GM18909 (cell line): Measurements from ENCODE around the gene FUT3.
"Not testable (repeated sequence)": the region's sequence is repeated elsewhere in the genome, so short reads cannot be mapped to it uniquely, and the experiment has no call there.

Experiments used
- ATAC-seq: cut with Tn5 transposase; IDR thresholded peaks from one replicate; pipeline ENCODE4 v1.9.1; 2021; ENCODE audit warnings: mild to moderate bottlenecking; ENCODE audit not compliant: unreplicated experiment, poor library complexity

The FUT3 gene

GRCh38 chr19:5851302-5851701, at the start of gene FUT3:
TSS of gene FUT3 (minus strand) at chr19:5851449.
- ATAC-seq: no peak

DNA sequence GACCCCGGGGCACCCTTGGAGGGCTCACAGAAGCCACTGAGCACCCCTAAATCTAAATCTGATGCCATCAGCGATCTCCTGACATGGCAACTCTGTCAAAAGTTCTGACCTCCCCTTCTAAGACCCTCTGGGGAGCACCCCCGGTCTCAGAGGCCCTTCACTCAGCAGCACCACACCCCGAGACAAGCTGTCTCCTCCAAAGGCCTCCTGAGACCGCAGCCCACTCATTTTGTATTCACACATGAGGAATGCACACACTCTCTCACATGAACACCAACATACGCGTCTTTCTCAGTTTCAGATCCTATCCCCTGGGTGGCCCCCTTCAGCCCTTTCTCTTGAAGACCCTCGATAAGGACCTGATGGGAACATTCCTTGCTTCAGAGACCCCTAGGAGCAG, 49.7 kb upstream of the FUT3 start:
- ATAC-seq: no peak

DNA sequence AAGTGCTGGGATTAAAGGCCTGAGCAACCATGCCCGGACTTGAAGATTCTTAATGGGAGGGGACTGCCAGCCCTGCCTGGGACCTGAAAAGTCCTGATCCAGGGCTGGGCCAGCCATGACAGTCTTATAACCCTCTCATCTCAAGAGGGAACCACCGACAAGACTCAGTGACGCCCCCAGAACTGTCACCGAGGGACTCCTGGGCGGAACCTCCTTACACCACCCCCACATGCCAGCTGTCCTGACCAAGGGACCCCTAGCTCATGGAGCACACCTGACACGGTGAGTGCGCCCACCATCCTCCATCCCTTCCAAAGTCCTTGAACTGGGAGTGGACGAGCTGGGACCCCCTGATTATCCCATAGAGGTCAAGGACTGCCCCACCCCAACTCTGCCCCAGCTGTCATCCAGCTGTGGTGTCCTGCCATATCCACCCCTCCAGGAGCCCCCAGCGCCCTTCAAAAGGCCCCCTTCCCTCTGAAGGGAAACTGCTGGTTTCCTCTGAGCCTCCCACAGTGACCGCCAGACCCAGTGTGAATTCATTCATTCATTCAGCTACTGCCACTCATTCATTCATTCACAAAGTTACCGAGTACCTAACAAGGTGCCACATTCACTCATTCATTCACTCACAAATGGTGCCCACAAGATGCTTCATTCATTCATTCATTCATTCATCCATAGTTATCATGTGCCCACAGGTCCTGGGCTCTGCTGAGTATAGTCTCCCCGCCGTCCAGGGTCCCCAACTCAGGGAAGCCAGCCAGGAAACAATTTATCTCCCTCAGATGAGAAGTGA, 48.7 kb upstream of the FUT3 start:
- ATAC-seq: no peak

DNA sequence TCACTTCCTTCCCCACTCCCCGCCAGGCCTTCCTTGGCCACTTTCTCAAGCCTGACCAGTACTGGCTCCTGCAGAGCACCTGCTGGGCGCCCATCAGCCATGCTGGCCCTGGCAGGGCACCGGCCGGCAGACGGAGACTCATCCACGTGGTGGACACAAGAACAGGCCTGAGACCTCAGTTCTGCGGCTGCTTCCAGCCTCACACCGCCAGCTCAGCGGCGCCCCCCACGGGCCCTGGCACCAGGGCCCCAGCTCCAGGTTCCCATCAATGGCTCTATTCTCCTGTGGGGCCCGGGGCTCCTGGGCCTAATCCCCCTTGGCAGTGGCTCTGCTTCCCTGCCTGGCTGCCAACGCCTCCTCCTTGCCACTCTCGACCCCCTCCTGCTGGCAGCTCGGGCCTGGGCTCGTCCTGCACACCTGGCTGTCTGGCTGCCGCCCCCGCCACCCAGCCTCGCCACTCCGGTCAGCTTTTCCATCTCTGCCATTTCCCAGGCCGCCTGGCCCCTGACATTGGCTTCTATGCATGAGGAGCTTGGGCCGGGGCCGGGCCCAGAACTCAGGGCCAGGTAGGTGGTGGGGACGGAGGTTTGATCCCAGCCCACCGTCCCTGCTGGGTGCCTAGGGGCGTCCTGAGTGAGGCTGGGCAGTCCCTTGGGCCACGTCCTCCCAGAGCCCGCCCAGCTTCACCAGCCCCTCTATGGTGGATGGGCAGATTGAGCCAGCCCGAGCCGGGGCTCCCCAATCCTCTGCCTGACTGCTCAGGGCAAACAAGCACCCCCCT, 46.1 kb upstream of the FUT3 start:
- no peak for ATAC-seq

GRCh38 chr19:5896365-5897076, 45.3 kb upstream of the FUT3 start:
- no peak for ATAC-seq

- ATAC-seq: no peak
These were observed 44.6 kb upstream of the FUT3 start for GRCh38 chr19:5895890-5896289.

DNA sequence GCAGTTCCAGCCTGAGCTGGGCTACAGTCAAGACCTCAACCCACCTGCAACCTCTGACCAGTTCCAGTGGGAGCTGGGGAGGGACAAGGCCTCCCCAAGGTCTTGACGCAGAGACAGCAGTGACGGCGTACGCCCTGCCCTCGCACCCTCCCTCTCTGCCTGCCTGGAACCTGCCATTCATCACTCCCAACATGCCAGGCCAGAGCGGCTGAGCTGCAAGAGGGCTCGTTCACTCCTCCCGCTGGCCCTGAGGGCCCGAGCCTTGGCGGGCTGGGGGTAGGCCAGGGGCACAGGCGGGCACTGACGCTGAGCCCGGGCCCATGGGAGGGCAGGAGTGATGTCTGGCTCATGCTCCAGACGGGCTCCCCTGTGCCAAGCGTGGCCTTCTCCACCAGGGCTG, 44.2 kb upstream of the FUT3 start:
- ATAC-seq: no peak

DNA sequence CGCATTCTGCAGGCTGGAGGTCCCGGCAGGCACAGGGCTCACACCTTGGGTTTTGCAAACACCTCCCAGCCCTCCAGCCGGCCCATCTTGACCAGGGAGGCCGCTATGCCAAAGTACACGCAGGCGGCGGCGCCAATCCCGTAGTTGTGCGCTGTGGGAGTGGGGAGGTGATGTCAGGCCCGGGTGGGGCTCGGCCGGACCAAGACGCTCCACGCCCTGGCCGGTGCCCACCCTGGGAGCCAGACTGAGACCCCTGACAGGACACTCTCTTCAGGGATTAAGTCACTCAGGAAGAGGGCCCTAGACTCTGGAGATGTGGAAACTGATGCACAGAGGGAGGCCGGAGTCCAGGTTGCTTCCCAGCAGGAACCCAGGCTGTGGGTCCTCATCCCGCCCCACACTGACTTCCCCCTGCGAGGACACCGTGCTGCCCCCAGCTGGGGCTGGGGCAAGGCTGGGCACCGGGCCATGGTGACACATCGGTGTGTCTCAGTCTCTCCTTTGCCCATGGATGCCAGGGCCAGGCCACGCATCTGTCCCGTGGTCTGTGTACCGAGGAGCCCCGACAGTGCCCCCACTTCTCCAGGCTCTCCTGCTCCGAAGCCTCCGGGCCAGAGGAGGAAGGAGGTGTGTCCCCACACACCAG, 43.6 kb upstream of the FUT3 start:
- ATAC-seq: no peak

- no peak for ATAC-seq
These were observed 42.9 kb upstream of the FUT3 start for GRCh38 chr19:5893907-5894703.

GRCh38 chr19:5893296-5893903, 42.2 kb upstream of the FUT3 start:
- no peak for ATAC-seq

DNA sequence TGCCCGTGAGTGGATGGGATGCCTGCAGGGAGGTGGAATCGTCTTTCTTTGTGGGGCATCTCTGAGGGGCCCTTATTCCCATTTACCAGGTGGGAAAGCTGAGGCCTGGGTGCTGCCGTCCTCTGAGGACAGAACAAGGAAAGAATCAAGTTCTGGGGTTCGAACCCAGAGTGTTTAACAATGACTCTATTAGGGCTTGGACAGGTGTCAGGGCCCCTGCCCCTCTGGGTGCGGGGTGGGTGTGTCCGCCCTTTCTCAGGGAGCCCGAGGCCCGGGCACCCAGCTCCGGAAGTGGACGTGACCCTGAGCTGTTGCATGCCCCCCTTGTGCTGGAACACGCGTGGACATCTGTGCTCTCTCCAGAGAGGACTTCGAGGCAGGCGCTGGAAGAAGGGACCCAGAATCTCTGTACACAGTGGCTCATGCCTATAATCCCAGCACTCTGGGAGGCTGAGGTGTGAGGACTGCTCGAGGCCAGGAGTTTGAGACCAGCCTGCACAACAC, 41.6 kb upstream of the FUT3 start:
- ATAC-seq: no peak

DNA sequence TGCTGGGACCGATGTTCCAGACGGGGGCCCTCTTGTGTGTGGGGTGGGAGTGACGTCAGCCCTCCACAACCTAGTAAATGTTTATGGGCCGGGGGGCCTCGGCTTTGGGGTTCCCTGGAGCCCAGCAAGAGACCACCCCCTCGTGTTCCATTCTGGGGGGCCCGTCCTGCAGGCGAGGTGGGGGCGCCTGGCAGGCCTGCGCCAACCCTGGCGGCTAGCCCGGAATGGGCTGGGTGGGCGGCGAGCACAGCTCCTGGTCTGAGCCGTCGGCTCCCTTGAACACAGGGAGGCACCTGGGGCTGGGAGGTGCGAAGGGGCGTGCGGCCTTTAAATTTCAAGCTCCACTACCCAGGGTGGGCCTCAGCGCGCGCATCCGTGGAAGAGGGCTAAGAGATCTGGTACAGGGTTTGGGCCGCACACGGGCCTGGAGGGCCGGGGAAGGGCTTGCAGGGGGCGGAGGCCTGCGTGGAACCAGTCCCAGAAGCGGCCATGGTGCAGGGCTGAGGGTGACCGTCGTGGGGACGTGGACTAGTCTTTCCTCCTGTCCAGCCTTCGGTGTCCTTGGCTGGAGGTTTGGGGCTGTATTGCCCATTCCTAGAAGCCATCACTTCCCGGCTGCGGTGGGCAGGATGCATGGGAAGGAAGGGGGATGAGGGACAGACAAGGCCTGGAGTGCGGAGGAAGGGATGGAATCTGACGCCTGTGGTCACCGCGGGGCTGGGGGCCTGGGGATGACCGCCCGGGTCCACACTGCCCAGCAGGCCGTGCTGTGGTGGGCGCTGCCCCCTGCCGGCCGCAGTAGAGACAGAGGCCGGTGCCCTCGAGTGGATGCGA, 40.9 kb upstream of the FUT3 start:
- ATAC-seq: no peak

DNA sequence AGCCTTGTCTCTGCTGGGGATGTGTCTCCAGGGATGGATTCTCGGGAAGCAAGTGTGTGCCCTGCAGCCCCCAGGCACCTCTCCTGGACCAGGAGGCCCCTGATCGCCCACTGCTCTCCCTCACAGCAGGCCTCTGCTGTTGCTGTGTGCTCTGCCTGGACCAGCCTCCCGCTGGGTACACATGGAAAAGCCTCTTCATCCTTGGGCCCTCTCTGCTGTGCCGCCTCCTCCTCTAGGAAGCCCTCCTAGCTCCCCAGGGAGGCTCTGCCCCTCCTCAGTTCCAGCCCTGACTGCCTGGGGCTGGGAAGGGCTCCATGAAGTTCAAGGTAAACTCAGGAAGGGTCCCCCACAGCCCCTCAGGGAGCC, 40.3 kb upstream of the FUT3 start:
- ATAC-seq: no peak

DNA sequence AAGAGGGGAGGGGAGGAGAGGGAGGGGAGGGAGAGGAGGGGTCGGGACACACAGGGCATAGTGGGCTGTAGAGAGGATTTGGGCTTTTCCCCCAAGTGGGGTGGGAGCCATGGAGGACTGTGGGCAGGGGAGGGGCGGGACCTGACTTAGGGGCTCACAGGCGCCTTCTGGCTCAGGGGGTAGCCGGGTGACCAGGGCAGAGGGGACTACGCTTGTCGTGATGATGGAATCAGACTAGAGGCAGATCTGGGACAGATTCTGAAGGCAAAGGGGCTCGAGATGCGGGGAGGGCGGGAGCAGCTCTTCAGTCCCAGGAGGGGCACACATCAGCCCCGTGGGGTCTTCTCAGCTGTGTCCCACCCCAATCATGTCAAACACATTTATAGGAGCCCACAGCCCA, 38.9 kb upstream of the FUT3 start:
- no peak for ATAC-seq

DNA sequence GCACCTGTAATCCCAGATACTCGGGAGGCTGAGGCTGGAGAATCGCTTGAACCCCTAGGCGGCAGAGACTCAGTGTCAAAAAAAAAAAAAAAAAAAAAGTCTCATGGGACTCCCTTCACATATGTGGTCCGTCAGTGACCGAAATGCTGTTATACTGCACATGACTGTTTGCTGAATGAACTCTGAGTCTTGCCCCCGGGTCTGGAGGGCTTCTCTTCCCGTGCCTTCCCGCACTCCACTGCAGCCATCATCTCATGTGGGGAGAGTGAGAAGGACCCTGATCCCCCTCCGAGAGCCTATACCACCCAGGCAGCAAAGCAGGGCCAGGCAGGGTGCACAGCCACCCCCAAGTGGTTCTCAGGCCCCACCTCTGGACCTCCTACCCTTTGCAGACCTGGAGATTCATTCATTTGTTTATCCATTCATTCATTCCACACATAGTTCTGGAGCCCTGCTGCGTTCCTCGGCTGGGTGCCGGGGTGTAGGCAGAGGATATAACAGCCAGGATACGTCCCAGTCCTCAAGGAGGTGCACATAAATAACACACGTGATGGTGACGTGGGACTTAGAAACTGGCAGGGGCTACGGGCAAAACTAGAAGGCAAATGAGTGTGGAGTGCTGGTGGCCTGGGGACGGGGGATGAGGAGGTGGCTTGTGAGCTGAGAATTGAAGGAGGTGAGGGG, 38.2 kb upstream of the FUT3 start:
- no peak for ATAC-seq

- not testable (repeated sequence) for ATAC-seq
These were observed 33.0 kb upstream of the FUT3 start for GRCh38 chr19:5884065-5884811.

GRCh38 chr19:5883157-5883873, 32.1 kb upstream of the FUT3 start:
- ATAC-seq: not testable (repeated sequence)
